Lung (tissue), 12 donors: ENCODE measurements around the gene SELPLG. TPM values are rescaled to one million over a fixed set of nuclear protein-coding genes. Genes with fewer than 3 reads are reported as not detected.
A peak's percentile ranks its signal among the peaks of the same experiment; 100 is the strongest.
"Not testable (repeated sequence)": the region's sequence is repeated elsewhere in the genome, so short reads cannot be mapped to it uniquely, and the experiment has no call there.

Experiments used
- ATAC-seq: fragments of 200-7000 bp; cut with Tn5 transposase; one replicate; pipeline ENCODE4 v1.9.1; 2020; ENCODE audit warnings: moderate number of reproducible peaks; ENCODE audit not compliant: insufficient read depth, low FRiP score
- DNase-seq, 3 donors: peaks; one replicate each; pipeline ENCODE4 v3.0.0-alpha.2; 2013 to 2017
- H3K27ac ChIP-seq, 2 donors: one replicate each; pipeline ENCODE4 v1.5.1; 2013; ENCODE audit warnings: mild to moderate bottlenecking in 2 of 2, moderate library complexity in 2 of 2, control low read depth in 1 of 2, inconsistent platforms in 1 of 2, low read depth in 1 of 2, low read length in 1 of 2
- H3K27me3 ChIP-seq, 3 donors: one replicate each; pipeline ENCODE4 v1.5.1; 2013; ENCODE audit warnings: low read length in 2 of 3; ENCODE audit not compliant: control insufficient read depth in 3 of 3, insufficient read depth in 3 of 3
- H3K36me3 ChIP-seq, 4 donors: one replicate each; pipeline ENCODE4 v1.5.1; 2013; ENCODE audit warnings: low read length in 4 of 4, mild to moderate bottlenecking in 1 of 4, moderate library complexity in 1 of 4; ENCODE audit not compliant: control insufficient read depth in 4 of 4, insufficient read depth in 4 of 4
- H3K4me1 ChIP-seq, 5 donors: one replicate each; pipeline ENCODE4 v1.5.1; 2013; ENCODE audit warnings: low read length in 5 of 5, mild to moderate bottlenecking in 2 of 5, moderate library complexity in 1 of 5; ENCODE audit not compliant: control insufficient read depth in 5 of 5, insufficient read depth in 5 of 5
- H3K4me3 ChIP-seq: one replicate; pipeline ENCODE4 v1.5.1; 2013; ENCODE audit warnings: mild to moderate bottlenecking, control low read depth, moderate library complexity
- H3K9ac ChIP-seq, 2 donors: one replicate each; pipeline ENCODE4 v1.5.1; 2013; ENCODE audit warnings: low read length in 2 of 2, control low read depth in 1 of 2; ENCODE audit not compliant: insufficient read depth in 1 of 2
- H3K9me3 ChIP-seq, 4 donors: one replicate each; pipeline ENCODE4 v1.5.1; 2013; ENCODE audit warnings: low read length in 3 of 4, mild to moderate bottlenecking in 1 of 4, moderate library complexity in 1 of 4; ENCODE audit not compliant: control insufficient read depth in 4 of 4, insufficient read depth in 3 of 4
- WGBS, 2 donors: extraction: QIAGEN DNeasy Blood & Tissue Kit; methylation state at CpG; one replicate each; pipeline ENCODE4 v1.1.7; 2013; 5-methylcytosine and 5-hydroxymethylcytosine counted together
- polyA plus RNA-seq, 2 donors: library from polyadenylated mRNA; stranded (reverse); fragments of 200-250 nt; gene quantifications; one replicate each; pipeline ENCODE4 v1.2.1, GENCODE V29; 2013
- total RNA-seq, 2 donors: library from RNA; depleted of rRNA in 1 of 2; stranded (reverse); fragments of >200 nt in 1 of 2; gene quantifications; one replicate each; pipeline ENCODE4 v1.2.1, GENCODE V29; 2014 to 2021
- TF ChIP-seq, protein P1 (sequence below): IDR thresholded peaks from 2 replicates; pipeline ENCODE4 v1.5.1; 2012; ENCODE audit warnings: mild to moderate bottlenecking; ENCODE audit errors: control extremely low read depth, extremely low read depth
- donor health status: control.
- donor health status: control.
- donor health status: Bipolar disorder and iron deficiency.
- donor health status: healthy.
- donor health status: DM: yes; HTN: yes; CAD: no.

SELPLG gene
- total and polyA plus RNA-seq, 4 donors = 11.3 to 97.0 (median 30.5) TPM

DNA sequence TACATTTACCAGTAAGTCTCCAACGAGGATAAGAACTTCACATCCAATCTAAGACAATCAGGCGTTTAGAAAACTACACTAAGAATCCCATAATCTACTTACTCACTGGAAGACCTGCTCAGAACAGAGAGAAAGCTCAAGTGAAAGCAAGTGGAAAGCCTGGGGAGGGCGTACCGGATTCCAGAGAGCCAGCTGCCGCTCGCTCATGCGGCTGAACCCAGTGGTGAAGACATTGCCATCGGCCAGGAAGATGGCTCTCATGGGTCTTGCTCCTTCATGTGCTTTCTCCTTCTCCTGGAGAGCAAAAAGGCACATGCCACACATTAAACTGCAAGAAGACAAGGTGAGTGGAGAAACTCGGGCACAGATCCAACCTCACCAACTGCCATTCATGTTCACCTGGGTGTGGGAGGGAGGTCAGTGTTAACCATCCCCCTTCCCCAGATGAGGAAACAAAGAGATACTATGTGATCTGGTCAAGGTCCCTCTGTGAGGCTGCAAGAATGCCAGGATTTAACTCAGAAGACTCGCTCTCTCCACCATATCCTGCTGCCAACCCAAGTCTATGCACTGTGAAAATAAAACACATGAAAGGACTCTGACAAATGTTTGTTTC is 23.5 kb upstream of the SELPLG start:
- Histone ChIP-seq H3K27ac (no peak overlapping the region), H3K9me3 (no peaks in the 10 kb centered on the region), H3K4me1 (peaks cover 0 to 2% (median 0%) of the 10 kb centered on the region in 5 donors), H3K36me3 (peaks cover 5 to 29% (median 22%) of the 10 kb centered on the region in 4 donors), H3K4me3 (no peak overlapping the region), H3K27me3 (no peaks in the 10 kb centered on the region), H3K9ac (no peak overlapping the region)
- ATAC-seq (no peak), DNase-seq (no peak)
- TF ChIP-seq, protein P1, sequence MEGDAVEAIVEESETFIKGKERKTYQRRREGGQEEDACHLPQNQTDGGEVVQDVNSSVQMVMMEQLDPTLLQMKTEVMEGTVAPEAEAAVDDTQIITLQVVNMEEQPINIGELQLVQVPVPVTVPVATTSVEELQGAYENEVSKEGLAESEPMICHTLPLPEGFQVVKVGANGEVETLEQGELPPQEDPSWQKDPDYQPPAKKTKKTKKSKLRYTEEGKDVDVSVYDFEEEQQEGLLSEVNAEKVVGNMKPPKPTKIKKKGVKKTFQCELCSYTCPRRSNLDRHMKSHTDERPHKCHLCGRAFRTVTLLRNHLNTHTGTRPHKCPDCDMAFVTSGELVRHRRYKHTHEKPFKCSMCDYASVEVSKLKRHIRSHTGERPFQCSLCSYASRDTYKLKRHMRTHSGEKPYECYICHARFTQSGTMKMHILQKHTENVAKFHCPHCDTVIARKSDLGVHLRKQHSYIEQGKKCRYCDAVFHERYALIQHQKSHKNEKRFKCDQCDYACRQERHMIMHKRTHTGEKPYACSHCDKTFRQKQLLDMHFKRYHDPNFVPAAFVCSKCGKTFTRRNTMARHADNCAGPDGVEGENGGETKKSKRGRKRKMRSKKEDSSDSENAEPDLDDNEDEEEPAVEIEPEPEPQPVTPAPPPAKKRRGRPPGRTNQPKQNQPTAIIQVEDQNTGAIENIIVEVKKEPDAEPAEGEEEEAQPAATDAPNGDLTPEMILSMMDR = no peak
- WGBS, 2 donors = 91 to 93% methylated on average over 10 of the region's 10 CpGs

- 89 to 96% methylated on average over 12 to 24 of the region's 24 CpGs for WGBS, 2 donors
- H3K9me3 ChIP-seq, ATAC-seq, H3K27ac ChIP-seq, DNase-seq, H3K27me3 ChIP-seq, H3K4me3 ChIP-seq, H3K9ac ChIP-seq, H3K4me1 ChIP-seq: not testable (repeated sequence)
- H3K36me3 ChIP-seq = peaks cover 8 to 32% (median 24%) of the 10 kb centered on the region in 4 donors
These were observed 22.6 kb upstream of the SELPLG start for GRCh38 chr12:108656247-108656646.

GRCh38 chr12:108655812-108656175 is 22.1 kb upstream of the SELPLG start:
- H3K9me3 ChIP-seq, DNase-seq, H3K4me3 ChIP-seq, H3K27ac ChIP-seq, ATAC-seq, H3K9ac ChIP-seq, H3K4me1 ChIP-seq, H3K27me3 ChIP-seq: not testable (repeated sequence)
- H3K36me3 ChIP-seq = peaks cover 8 to 34% (median 26%) of the 10 kb centered on the region in 4 donors
- 94 to 98% methylated on average over 7 to 22 of the region's 28 CpGs for WGBS, 2 donors

- 92 to 96% methylated on average over 9 of the region's 9 CpGs for WGBS, 2 donors
- ATAC-seq, H3K4me1 ChIP-seq, H3K9me3 ChIP-seq, DNase-seq, H3K4me3 ChIP-seq, H3K9ac ChIP-seq, H3K27me3 ChIP-seq: not testable (repeated sequence)
- peaks cover 8 to 30% (median 27%) of the 10 kb centered on the region in 4 donors for H3K36me3 ChIP-seq
- H3K27ac ChIP-seq = peak overlapping the region in 1 of 2 donors; percentile 23
These were observed 20.9 kb upstream of the SELPLG start for GRCh38 chr12:108654622-108655021.

GRCh38 chr12:108653922-108654321 is 20.2 kb upstream of the SELPLG start:
- Histone ChIP-seq H3K9ac (no peak overlapping the region), H3K36me3 (peaks cover 8 to 33% (median 29%) of the 10 kb centered on the region in 4 donors), H3K4me3 (no peak overlapping the region), H3K27ac (peak overlapping the region in 1 of 2 donors; percentile 55), H3K9me3 (no peaks in the 10 kb centered on the region), H3K4me1 (peaks cover 0 to 2% (median 1%) of the 10 kb centered on the region in 5 donors), H3K27me3 (no peaks in the 10 kb centered on the region)
- ATAC-seq (no peak), DNase-seq (no peak)
- TF ChIP-seq, protein P1 = no peak
- 90 to 93% methylated on average over 3 of the region's 3 CpGs for WGBS, 2 donors
